Measurements from ENCODE around the gene ZBTB5. TPM values are rescaled to one million over a fixed set of nuclear protein-coding genes. Genes with fewer than 3 reads are reported as not detected.

The ZBTB5 gene
- total and polyA plus RNA-seq, 2 of the 4 experiments (the other 2 are of a cell fraction) = 6.3 to 9.1 TPM

- TF ChIP-seq ELK1 (IDR thresholded peaks at IDR 0.05; ENCODE audit: borderline replicate concordance, low read depth, low read length) = no peak
Measured at GRCh38 chr9:37422289-37423104, 42.8 kb downstream of the ZBTB5 start, which contains the start of gene GRHPR (continued).

DNA sequence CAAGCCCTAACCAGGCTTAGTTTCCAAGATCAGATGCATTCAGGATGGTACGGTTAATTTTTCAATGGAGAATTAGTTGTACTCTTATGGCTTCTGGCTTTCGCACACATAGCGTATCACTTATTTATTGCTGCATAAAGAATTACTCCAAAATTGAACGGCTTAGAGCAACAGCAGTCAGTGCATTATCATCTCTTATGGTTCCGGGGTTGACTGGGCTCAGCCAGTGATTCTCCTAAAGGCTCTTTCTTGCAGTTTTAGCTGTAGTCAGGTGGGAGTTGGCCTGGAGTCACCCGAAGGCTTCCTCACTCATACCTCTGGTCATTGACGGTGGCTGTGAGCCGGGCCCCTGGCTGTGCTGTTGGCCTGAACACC, 43.3 kb downstream of the ZBTB5 start:
- Histone ChIP-seq H4K5ac (ENCODE audit: low read depth, low read length) (peak overlapping the region; percentile 83), H3K18ac (ENCODE audit: low read depth, low read length) (no peak overlapping the region), H4K91ac (ENCODE audit: insufficient read depth, low read depth, low read length) (peak overlapping the region; percentile 70), H2AK5ac (ENCODE audit: low read depth, low read length) (peak overlapping the region; percentile 56; the same call in 1 of the 2 replicates), H3K4ac (ENCODE audit: low read depth, low read length) (peak overlapping the region; percentile 76), H3K79me1 (ENCODE audit: low read depth in 1 of 2, low read length in 2 of 2) (peaks cover 16 to 42% of the 10 kb centered on the region in 2 experiments), H2BK20ac (ENCODE audit: low read depth, low read length) (no peak overlapping the region), H3K4me3 (ENCODE audit: insufficient read depth, low read depth, low read length) (peak overlapping the region; percentile 95), H2AK9ac (replicated peaks; ENCODE audit: low read depth, low read length, poor library complexity) (peak overlapping the region; percentile 3), H4K8ac (ENCODE audit: low read depth in 2 of 2, low read length in 2 of 2) (peak overlapping the region; percentile 74 to 91), H4K20me1 (ENCODE audit: insufficient read depth, low read length) (peaks cover 28% of the 10 kb centered on the region), H3K36me3 (ENCODE audit: control insufficient read depth, insufficient read depth, low read length) (peaks cover 10% of the 10 kb centered on the region), H3K27ac (ENCODE audit: insufficient read depth, low read length) (peak overlapping the region; percentile 63), H3K9me3 (ENCODE audit: control insufficient read depth, insufficient read depth, low read length) (no peaks in the 10 kb centered on the region), H2BK15ac (ENCODE audit: low read depth, low read length) (no peak overlapping the region), H3K14ac (replicated peaks; ENCODE audit: low read depth, low read length) (peak overlapping the region; percentile 75), H3K27me3 (ENCODE audit: control insufficient read depth, insufficient read depth, low read length) (no peaks in the 10 kb centered on the region), H2BK5ac (ENCODE audit: low read depth, low read length, poor library complexity, severe bottlenecking) (peak overlapping the region; percentile 21), H3K4me1 (ENCODE audit: control insufficient read depth, insufficient read depth, low read length) (peaks cover 9% of the 10 kb centered on the region), H3K23ac (ENCODE audit: low read depth, low read length) (peak overlapping the region; percentile 44; the same call in 1 of the 2 replicates), H3K9ac (ENCODE audit: low read depth, low read length) (peak overlapping the region; percentile 38), H2BK120ac (ENCODE audit: low read depth, low read length) (peak overlapping the region; percentile 11), H3K56ac (ENCODE audit: extremely low read depth, insufficient read depth, low read length) (no peak overlapping the region), H3K4me2 (ENCODE audit: low read depth, low read length) (peak overlapping the region; percentile 53), H2AFZ (replicated peaks; ENCODE audit: low read length, poor library complexity) (peak overlapping the region; percentile 98), H3K9me1 (ENCODE audit: insufficient read depth, low read length) (peaks cover 16% of the 10 kb centered on the region)
- no peak; the same call in 1 of the 2 replicates for ATAC-seq (ENCODE audit: low read depth)
- POLR2A ChIA-PET (ENCODE audit: unreplicated experiment) = no interaction called here
- in situ Hi-C loops (cut with MboI; ENCODE audit: low sequenced_read_pairs) = no loop called here
- no TSS peak for BruUV-seq (replicated peaks)
- DNase-seq = no peak
- intact Hi-C loops (cut with micrococcal nuclease) = no loop called here
- CTCF ChIA-PET = no interaction called here
- TF ChIP-seq SMC3 (IDR thresholded peaks at IDR 0.05; ENCODE audit: low read depth, low read length) (no peak), USF2 (IDR thresholded peaks at IDR 0.05; ENCODE audit: low read depth, low read length) (peak; percentile 33; the same call in 1 of the 2 replicates)
- 79% methylated on average over 2 of the region's 8 CpGs; no CpG with 5 or more reads in 1 of the 2 experiments for WGBS, 2 experiments (ENCODE audit: extremely low coverage in 2 of 2, insufficient read length in 1 of 2)
- dilution Hi-C loops (cut with HindIII; ENCODE audit: low sequenced_read_pairs, unreplicated experiment) = no loop called here

Measured in IMR-90 (cell line).